ENCODE data around the gene GHSR. TPM values are rescaled to one million over a fixed set of nuclear protein-coding genes. Genes with fewer than 3 reads are reported as not detected.

Gene GHSR
- total RNA-seq, 1 experiment from 2014 or later, result not detected

- no peaks in the 10 kb centered on the region for H4K20me1 ChIP-seq (ENCODE audit: insufficient read depth)
- H3K9ac ChIP-seq (ENCODE audit: low read length), result no peak overlapping the region
- TF ChIP-seq SIN3A (IDR thresholded peaks at IDR 0.05; ENCODE audit: low read depth) (no peak), SP1 (IDR thresholded peaks at IDR 0.05; ENCODE audit: low read depth) (no peak), EZH2 (IDR thresholded peaks at IDR 0.05) (no peak), ZFX (IDR thresholded peaks at IDR 0.05) (no peak), TCF7L2 (IDR thresholded peaks at IDR 0.05; ENCODE audit: borderline replicate concordance, extremely low read depth, insufficient read depth, insufficient read length) (no peak), ZNF274 (IDR thresholded peaks at IDR 0.05; ENCODE audit: low read depth, low read length) (no peak), YY1 (IDR thresholded peaks at IDR 0.05; ENCODE audit: extremely low read depth, insufficient replicate concordance, low read depth, low read length) (no peak), EGR1 (IDR thresholded peaks at IDR 0.05; ENCODE audit: low read depth) (no peak), CBX3 (IDR thresholded peaks at IDR 0.05; ENCODE audit: low read depth) (no peak), ELF1 (IDR thresholded peaks at IDR 0.05; ENCODE audit: borderline replicate concordance, low read depth) (no peak), SRF (IDR thresholded peaks at IDR 0.05; ENCODE audit: low read depth) (no peak), JUND (IDR thresholded peaks at IDR 0.05) (no peak), MAX (IDR thresholded peaks at IDR 0.05) (no peak)
- BruUV-seq (replicated peaks), result no TSS peak
- intact Hi-C loops (cut with micrococcal nuclease), result no loop called here
- POLR2A ChIA-PET, result no interaction called here
- no peaks in the 10 kb centered on the region for H3K36me3 ChIP-seq (ENCODE audit: control insufficient read depth in 1 of 2, insufficient read depth in 2 of 2, low read length in 2 of 2)
- CTCF ChIA-PET, result no interaction called here
- no peak overlapping the region for H3K4me3 ChIP-seq (replicated peaks in 1 of 2; ENCODE audit: low read depth in 1 of 2, low read length in 2 of 2)
- H2AFZ ChIP-seq (ENCODE audit: low read depth, low read length, poor library complexity, severe bottlenecking), result no peak overlapping the region
- H3K27ac ChIP-seq (ENCODE audit: low read depth, low read length), result no peak overlapping the region
- H3K9me3 ChIP-seq (ENCODE audit: control insufficient read depth in 1 of 2, insufficient read depth in 1 of 2, low read depth in 1 of 2, low read length in 2 of 2), result no peaks in the 10 kb centered on the region
- H3K79me2 ChIP-seq (ENCODE audit: insufficient read depth, low read length), result no peaks in the 10 kb centered on the region
- DNase-seq (ENCODE audit: low read depth, low spot score) (no peak), ATAC-seq (no peak)
- H3K4me1 ChIP-seq (ENCODE audit: control insufficient read depth in 1 of 2, insufficient read depth in 2 of 2, low read length in 2 of 2), result peaks cover 5 to 6% of the 10 kb centered on the region in 2 experiments; a peak in 2 of 4 replicates
- H3K27me3 ChIP-seq (ENCODE audit: insufficient read depth, low read length), result no peaks in the 10 kb centered on the region
- no peaks in the 10 kb centered on the region for H3K9me2 ChIP-seq (ENCODE audit: insufficient read depth)
- RAD21 ChIA-PET (ENCODE audit: low non-redundant PET in 1 of 2, low total read pairs in 2 of 2, uncharacterized antibody in 2 of 2, unreplicated experiment in 2 of 2), result no interaction called here
- H3K4me2 ChIP-seq (ENCODE audit: low read length), result no peak overlapping the region
Observed at GRCh38 chr3:172454180-172454579, 5.9 kb upstream of the GHSR start.
